Smooth muscle cell (in vitro differentiated cells): Measurements from ENCODE around the gene CFAP97D1. TPM values are rescaled to one million over a fixed set of nuclear protein-coding genes. Genes with fewer than 3 reads are reported as not detected.

Experiments
- DNase-seq: peaks from one replicate; lab custom pipeline; 2025; ENCODE audit not compliant: unreplicated experiment; lab: John Stamatoyannopoulos, UW
- H2AFZ ChIP-seq: fragments of 200-600 bp; sonication (generic); 2 replicates; pipeline ENCODE4 v1.6.0; 2016; ENCODE audit warnings: antibody characterized with exemption, low read depth, mild to moderate bottlenecking
- H3F3A ChIP-seq: fragments of 200-600 bp; sonication (generic); 2 replicates; pipeline ENCODE4 v1.6.0; 2017; ENCODE audit warnings: antibody characterized with exemption, low read depth
- H3K27ac ChIP-seq: fragments of 200-600 bp; sonication (generic); 2 replicates; pipeline ENCODE4 v1.5.1; 2016; ENCODE audit warnings: low read depth, mild to moderate bottlenecking
- H3K27me3 ChIP-seq: fragments of 200-600 bp; sonication (generic); 2 replicates; pipeline ENCODE4 v1.6.1; 2016; ENCODE audit warnings: low read depth, mild to moderate bottlenecking
- H3K36me3 ChIP-seq: fragments of 200-600 bp; sonication (generic); 2 replicates; pipeline ENCODE4 v1.5.1; 2016; ENCODE audit warnings: low read depth
- H3K4me1 ChIP-seq: fragments of 200-600 bp; sonication (generic); 2 replicates; pipeline ENCODE4 v1.5.1; 2016; ENCODE audit warnings: low read depth
- H3K4me2 ChIP-seq: fragments of 200-600 bp; sonication (generic); 2 replicates; pipeline ENCODE4 v1.6.0; 2016; ENCODE audit warnings: mild to moderate bottlenecking
- H3K4me3 ChIP-seq: fragments of 200-600 bp; sonication (generic); 2 replicates; pipeline ENCODE4 v1.5.1; 2016; ENCODE audit warnings: mild to moderate bottlenecking
- H3K79me2 ChIP-seq: fragments of 200-600 bp; sonication (generic); 2 replicates; pipeline ENCODE4 v1.6.0; 2016; ENCODE audit warnings: low read depth, mild to moderate bottlenecking
- H3K9ac ChIP-seq: fragments of 200-600 bp; sonication (generic); 2 replicates; pipeline ENCODE4 v1.6.0; 2016; ENCODE audit warnings: low read depth
- H3K9me3 ChIP-seq: fragments of 200-600 bp; sonication (generic); replicated peaks from 2 replicates; pipeline ENCODE4 v1.5.1; 2016; ENCODE audit warnings: low read depth
- H4K20me1 ChIP-seq: fragments of 200-600 bp; sonication (generic); 2 replicates; pipeline ENCODE4 v1.6.0; 2016; ENCODE audit warnings: low read depth
- CTCF ChIP-seq: fragments of 200-600 bp; sonication (generic); IDR thresholded peaks from 2 replicates; pipeline ENCODE4 v1.5.1; 2017; ENCODE audit warnings: borderline replicate concordance, mild to moderate bottlenecking, antibody characterized with exemption; ENCODE audit not compliant: insufficient read depth, poor library complexity, severe bottlenecking
- WGBS: methylation state at CpG from one replicate; pipeline ENCODE4 v1.1.7; 2016; ENCODE audit warnings: low lambda C conversion rate; 5-methylcytosine and 5-hydroxymethylcytosine counted together
- polyA plus RNA-seq: library from polyadenylated mRNA; unstranded; fragments of >200 nt; fragmentation: Nextera tagmentation; extraction: Ambion mirVana; gene quantifications from 2 replicates; pipeline ENCODE4 v1.2.1, GENCODE V29; 2016
- total RNA-seq: library from RNA; depleted of rRNA; stranded (reverse); fragments of >200 nt; gene quantifications from 2 replicates; pipeline ENCODE4 v1.2.3, GENCODE V29; 2014

CFAP97D1 gene
- total and polyA plus RNA-seq, 2 experiments from 2014 or later, result 0.09 TPM; not detected in 1

- Histone ChIP-seq H3K4me2 (no peak overlapping the region), H3K4me1 (no peaks in the 10 kb centered on the region), H2AFZ (no peak overlapping the region), H3K4me3 (no peak overlapping the region), H3K9me3 (no peaks in the 10 kb centered on the region), H3K36me3 (no peaks in the 10 kb centered on the region), H3K27ac (no peak overlapping the region), H3K79me2 (no peaks in the 10 kb centered on the region), H3K9ac (no peak overlapping the region), H3F3A (no peaks in the 10 kb centered on the region), H4K20me1 (no peaks in the 10 kb centered on the region), H3K27me3 (no peaks in the 10 kb centered on the region)
- WGBS, result 85% methylated on average over 12 of the region's 12 CpGs
- no peak for TF ChIP-seq CTCF
- no peak for DNase-seq
Measured at GRCh38 chr17:43814026-43814425, 33.8 kb downstream of the CFAP97D1 start.

DNA sequence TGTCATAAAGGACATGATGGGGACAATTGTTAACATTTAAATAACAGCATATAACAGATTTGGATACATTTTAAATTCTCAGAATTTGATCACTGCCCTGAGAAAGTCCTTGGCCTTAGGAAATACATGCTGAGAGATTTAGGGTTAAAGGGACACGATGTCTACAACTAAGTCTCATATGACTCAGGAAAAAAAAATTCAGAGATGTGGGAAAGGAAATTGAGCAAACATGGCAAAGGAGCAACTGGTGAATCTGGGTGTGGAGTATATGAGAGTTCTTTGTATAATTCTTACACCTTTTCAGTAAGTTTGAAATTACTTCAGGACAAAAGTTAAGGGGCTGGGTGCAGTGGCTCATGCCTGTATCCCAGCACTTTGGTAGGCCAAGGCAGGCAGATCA lies 34.5 kb downstream of the CFAP97D1 start:
- Histone ChIP-seq H3K27ac (no peak overlapping the region), H4K20me1 (no peaks in the 10 kb centered on the region), H3K27me3 (no peaks in the 10 kb centered on the region), H3K9ac (no peak overlapping the region), H2AFZ (no peak overlapping the region), H3K36me3 (no peaks in the 10 kb centered on the region), H3K4me2 (peak overlapping the region; percentile 25), H3K4me1 (no peaks in the 10 kb centered on the region), H3F3A (no peaks in the 10 kb centered on the region), H3K79me2 (no peaks in the 10 kb centered on the region), H3K4me3 (no peak overlapping the region), H3K9me3 (no peaks in the 10 kb centered on the region)
- no peak for DNase-seq
- WGBS, result 3% methylated on average over 1 of the region's 1 CpG
- no peak for TF ChIP-seq CTCF

GRCh38 chr17:43816336-43817320 lies 36.4 kb downstream of the CFAP97D1 start:
- Histone ChIP-seq H3K79me2 (no peaks in the 10 kb centered on the region), H3K4me1 (no peaks in the 10 kb centered on the region), H3K9ac (no peak overlapping the region), H3K36me3 (no peaks in the 10 kb centered on the region), H3K4me3 (no peak overlapping the region), H3K27ac (no peak overlapping the region), H2AFZ (no peak overlapping the region), H3K4me2 (no peak overlapping the region), H3F3A (no peaks in the 10 kb centered on the region), H3K27me3 (no peaks in the 10 kb centered on the region), H3K9me3 (no peaks in the 10 kb centered on the region), H4K20me1 (no peaks in the 10 kb centered on the region)
- no peak for TF ChIP-seq CTCF
- no peak for DNase-seq
- 95% methylated on average over 24 of the region's 24 CpGs for WGBS

DNA sequence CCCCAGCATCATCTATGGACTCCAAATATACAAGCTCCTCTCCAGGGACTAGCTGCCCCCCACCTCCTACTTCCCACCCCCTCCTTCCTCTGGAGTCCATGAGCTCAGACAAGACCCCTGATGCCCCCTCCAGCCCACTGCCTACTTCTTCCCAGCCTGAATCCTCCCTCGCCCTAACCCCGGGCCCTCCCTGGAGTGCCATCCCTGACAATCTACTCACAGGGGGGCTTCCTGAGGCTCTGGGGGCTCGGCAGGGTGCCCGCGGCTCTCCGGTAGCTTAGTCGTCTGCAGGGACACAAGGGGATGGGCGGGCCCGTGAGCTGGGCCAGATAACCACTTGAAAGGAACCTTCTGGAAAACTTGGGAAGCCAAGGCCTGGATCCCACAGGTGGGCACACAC lies 37.6 kb downstream of the CFAP97D1 start:
- Histone ChIP-seq H3K9me3 (no peaks in the 10 kb centered on the region), H4K20me1 (no peaks in the 10 kb centered on the region), H3K79me2 (no peaks in the 10 kb centered on the region), H3K27ac (no peak overlapping the region), H3K4me1 (no peaks in the 10 kb centered on the region), H3K27me3 (no peaks in the 10 kb centered on the region), H2AFZ (no peak overlapping the region), H3K9ac (no peak overlapping the region), H3K4me2 (no peak overlapping the region), H3F3A (no peaks in the 10 kb centered on the region), H3K4me3 (no peak overlapping the region), H3K36me3 (no peaks in the 10 kb centered on the region)
- no peak for TF ChIP-seq CTCF
- no peak for DNase-seq
- 99% methylated on average over 7 of the region's 9 CpGs for WGBS
